Vagina (tissue), 2 donors: ENCODE results near the gene KIAA1210.

Experiments used
- CTCF ChIP-seq, 3 experiments: fragments of 450-650 bp in 2 of 3; fragments of 200-600 bp in 1 of 3; sonication (generic) in 1 of 3; IDR thresholded peaks; one replicate each; pipeline ENCODE4 v1.5.1; 2017 to 2019; ENCODE audit warnings: antibody characterized with exemption in 3 of 3, mild to moderate bottlenecking in 2 of 3, moderate library complexity in 2 of 3
- POLR2A ChIP-seq, 2 donors: fragments of 450-650 bp; IDR thresholded peaks; one replicate each; pipeline ENCODE4 v1.6.1; 2017; ENCODE audit warnings: antibody characterized with exemption in 2 of 2, mild to moderate bottlenecking in 2 of 2, moderate library complexity in 2 of 2

DNA sequence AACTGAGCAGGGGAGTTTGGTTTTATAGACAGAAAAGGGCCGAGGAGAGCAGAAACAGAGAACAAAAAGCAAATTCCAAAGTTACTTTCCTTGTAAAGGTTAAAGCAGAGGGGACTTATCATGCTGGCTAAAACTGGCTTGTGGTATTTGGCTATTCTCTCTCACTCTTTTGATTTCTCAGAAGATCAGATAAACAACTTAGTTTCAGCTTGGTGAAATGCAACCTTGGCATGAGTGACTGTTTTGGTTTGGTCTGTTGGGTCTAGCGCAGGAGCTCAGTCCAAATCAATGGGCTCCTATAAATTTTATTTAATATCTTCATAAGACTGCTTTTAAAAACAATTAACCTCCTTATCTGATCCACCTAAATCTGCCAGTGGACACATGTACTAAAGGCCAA lies 47.3 kb upstream of the KIAA1210 start:
- TF ChIP-seq CTCF (IDR thresholded peaks at IDR 0.05) (no peak), POLR2A (IDR thresholded peaks at IDR 0.05) (no peak)
